Lung (tissue), 12 donors: Measurements from ENCODE around the gene FAM32A. TPM values are rescaled to one million over a fixed set of nuclear protein-coding genes. Genes with fewer than 3 reads are reported as not detected.

Experiments
- ATAC-seq: fragments of 200-7000 bp; cut with Tn5 transposase; one replicate; pipeline ENCODE4 v1.9.1; 2020; ENCODE audit warnings: moderate number of reproducible peaks; ENCODE audit not compliant: insufficient read depth, low FRiP score
- DNase-seq, 3 donors: peaks; one replicate each; pipeline ENCODE4 v3.0.0-alpha.2; 2013 to 2017
- H3K27ac ChIP-seq, 2 donors: one replicate each; pipeline ENCODE4 v1.5.1; 2013; ENCODE audit warnings: mild to moderate bottlenecking in 2 of 2, moderate library complexity in 2 of 2, control low read depth in 1 of 2, inconsistent platforms in 1 of 2, low read depth in 1 of 2, low read length in 1 of 2
- H3K27me3 ChIP-seq, 3 donors: one replicate each; pipeline ENCODE4 v1.5.1; 2013; ENCODE audit warnings: low read length in 2 of 3; ENCODE audit not compliant: control insufficient read depth in 3 of 3, insufficient read depth in 3 of 3
- H3K36me3 ChIP-seq, 4 donors: one replicate each; pipeline ENCODE4 v1.5.1; 2013; ENCODE audit warnings: low read length in 4 of 4, mild to moderate bottlenecking in 1 of 4, moderate library complexity in 1 of 4; ENCODE audit not compliant: control insufficient read depth in 4 of 4, insufficient read depth in 4 of 4
- H3K4me1 ChIP-seq, 5 donors: one replicate each; pipeline ENCODE4 v1.5.1; 2013; ENCODE audit warnings: low read length in 5 of 5, mild to moderate bottlenecking in 2 of 5, moderate library complexity in 1 of 5; ENCODE audit not compliant: control insufficient read depth in 5 of 5, insufficient read depth in 5 of 5
- H3K4me3 ChIP-seq: one replicate; pipeline ENCODE4 v1.5.1; 2013; ENCODE audit warnings: mild to moderate bottlenecking, control low read depth, moderate library complexity
- H3K9ac ChIP-seq, 2 donors: one replicate each; pipeline ENCODE4 v1.5.1; 2013; ENCODE audit warnings: low read length in 2 of 2, control low read depth in 1 of 2; ENCODE audit not compliant: insufficient read depth in 1 of 2
- H3K9me3 ChIP-seq, 4 donors: one replicate each; pipeline ENCODE4 v1.5.1; 2013; ENCODE audit warnings: low read length in 3 of 4, mild to moderate bottlenecking in 1 of 4, moderate library complexity in 1 of 4; ENCODE audit not compliant: control insufficient read depth in 4 of 4, insufficient read depth in 3 of 4
- CTCF ChIP-seq: IDR thresholded peaks from 2 replicates; pipeline ENCODE4 v1.5.1; 2012; ENCODE audit warnings: mild to moderate bottlenecking; ENCODE audit errors: control extremely low read depth, extremely low read depth
- WGBS, 2 donors: extraction: QIAGEN DNeasy Blood & Tissue Kit; methylation state at CpG; one replicate each; pipeline ENCODE4 v1.1.7; 2013; 5-methylcytosine and 5-hydroxymethylcytosine counted together
- polyA plus RNA-seq, 2 donors: library from polyadenylated mRNA; stranded (reverse); fragments of 200-250 nt; gene quantifications; one replicate each; pipeline ENCODE4 v1.2.1, GENCODE V29; 2013
- total RNA-seq, 2 donors: library from RNA; depleted of rRNA in 1 of 2; stranded (reverse); fragments of >200 nt in 1 of 2; gene quantifications; one replicate each; pipeline ENCODE4 v1.2.1, GENCODE V29; 2014 to 2021
- donor health status: control.
- donor health status: control.
- donor health status: Bipolar disorder and iron deficiency.
- donor health status: healthy.
- donor health status: DM: yes; HTN: yes; CAD: no.

FAM32A gene
- total and polyA plus RNA-seq, 4 donors = 53.5 to 81.7 (median 68.8) TPM

- Histone ChIP-seq H3K9ac (no peak overlapping the region), H3K4me1 (peaks cover 0 to 2% (median 0%) of the 10 kb centered on the region in 5 donors), H3K4me3 (no peak overlapping the region), H3K9me3 (no peaks in the 10 kb centered on the region), H3K27me3 (no peaks in the 10 kb centered on the region), H3K27ac (no peak overlapping the region), H3K36me3 (peaks cover 6 to 36% (median 32%) of the 10 kb centered on the region in 4 donors)
- ATAC-seq (no peak), DNase-seq (no peak)
- no peak for TF ChIP-seq CTCF
These were observed 27.9 kb downstream of the FAM32A start for GRCh38 chr19:16213076-16213475.

DNA sequence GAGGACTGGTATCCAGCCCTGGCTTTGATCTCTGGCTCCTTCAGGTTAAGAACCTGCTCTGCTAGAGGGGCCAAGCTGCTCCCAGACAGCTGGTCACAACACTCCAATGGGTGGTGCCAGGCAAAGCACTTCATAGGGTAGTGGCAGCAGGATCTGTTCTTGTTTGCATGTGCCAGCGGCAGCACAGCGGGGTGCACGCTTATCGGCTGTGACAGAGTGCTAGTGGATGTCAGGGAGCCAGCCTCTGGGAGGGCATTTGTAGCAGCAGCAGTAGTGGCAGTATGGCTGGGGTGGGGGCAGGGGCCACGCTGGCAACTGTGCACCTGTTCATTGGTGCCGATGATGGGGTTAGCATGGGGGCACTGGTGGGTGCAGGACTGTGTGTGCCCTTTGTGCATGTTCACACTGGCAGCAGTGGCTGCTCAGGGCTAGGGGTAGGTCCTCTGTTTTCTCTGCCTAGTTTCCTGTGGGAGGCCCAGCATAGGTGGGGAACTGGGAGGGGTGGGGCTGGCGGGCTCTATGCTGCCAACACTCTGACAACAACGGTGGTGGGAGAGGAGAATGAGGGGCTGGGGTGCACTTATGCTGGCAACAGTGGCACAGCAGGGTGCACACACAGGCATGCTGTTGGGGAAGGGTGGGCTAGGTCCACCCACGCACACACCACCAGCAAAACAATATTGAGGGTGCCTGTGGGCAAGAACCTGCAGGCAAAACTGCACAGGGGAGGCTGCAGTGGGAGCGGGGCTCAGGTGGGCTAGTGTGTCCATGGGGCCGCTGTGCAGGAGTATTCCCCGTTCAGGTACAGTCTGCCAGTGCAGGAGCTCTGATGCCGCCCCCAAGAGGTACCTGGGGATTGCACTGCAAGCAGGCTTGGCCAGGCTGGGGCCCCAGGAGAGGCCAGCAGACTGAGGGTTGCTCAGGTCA lies 31.8 kb downstream of the FAM32A start:
- no peaks in the 10 kb centered on the region for H3K27me3 ChIP-seq
- H3K9me3 ChIP-seq = peaks cover 4 to 10% (median 7%) of the 10 kb centered on the region in 4 donors
- H3K4me1 ChIP-seq = peaks cover 0 to 2% (median 0%) of the 10 kb centered on the region in 5 donors
- no peak overlapping the region for H3K27ac ChIP-seq
- WGBS, 2 donors = 79 to 89% methylated on average over 13 of the region's 13 CpGs
- no peak overlapping the region for H3K4me3 ChIP-seq
- DNase-seq (no peak), ATAC-seq (no peak)
- H3K9ac ChIP-seq = no peak overlapping the region
- H3K36me3 ChIP-seq = peaks cover 11 to 45% (median 22%) of the 10 kb centered on the region in 4 donors
- TF ChIP-seq CTCF = no peak

DNA sequence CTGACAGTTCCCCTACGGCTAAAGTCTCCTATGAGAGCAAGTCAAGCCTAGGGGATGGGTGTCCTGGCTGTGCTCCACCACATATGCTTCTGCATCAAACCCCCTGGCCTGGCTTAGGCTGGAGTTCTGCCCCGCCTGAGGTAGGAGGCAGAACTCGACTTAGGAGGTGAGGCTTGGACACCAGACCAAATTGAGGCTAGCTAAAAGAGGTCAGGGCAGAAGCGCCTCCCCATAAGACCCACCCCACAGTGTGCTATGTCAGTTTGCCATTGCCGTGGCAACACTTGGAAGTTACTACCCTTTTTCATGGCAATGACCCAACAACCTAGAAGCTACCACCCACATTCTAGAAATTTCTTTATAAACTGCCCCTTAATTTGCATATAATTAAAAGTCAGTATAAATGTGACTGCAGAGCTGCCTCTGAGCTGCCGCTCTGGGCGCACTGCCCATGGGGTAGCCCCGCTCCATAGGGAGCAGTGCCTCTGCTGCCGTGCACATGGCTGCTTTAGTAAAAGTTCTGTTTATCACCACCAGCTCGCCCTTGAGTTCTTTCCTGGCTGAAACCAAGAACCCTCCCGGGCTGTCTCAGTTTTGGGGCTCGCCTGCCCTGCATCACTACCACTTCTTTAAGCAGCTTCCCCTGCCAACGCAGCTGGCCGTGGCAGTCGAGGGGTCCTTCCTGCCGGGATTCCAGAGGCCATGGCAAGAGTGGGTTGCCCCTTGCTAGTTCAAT lies 32.7 kb downstream of the FAM32A start:
- Histone ChIP-seq H3K9ac (no peak overlapping the region), H3K36me3 (peaks cover 15 to 45% (median 21%) of the 10 kb centered on the region in 4 donors), H3K4me3 (no peak overlapping the region), H3K27ac (no peak overlapping the region), H3K9me3 (peaks cover 4 to 10% (median 7%) of the 10 kb centered on the region in 4 donors), H3K4me1 (peaks cover 0 to 2% (median 0%) of the 10 kb centered on the region in 5 donors), H3K27me3 (no peaks in the 10 kb centered on the region)
- ATAC-seq (no peak), DNase-seq (no peak)
- no peak for TF ChIP-seq CTCF
- 91 to 94% methylated on average over 16 of the region's 16 CpGs for WGBS, 2 donors
